Neural cell (in vitro differentiated cells): ENCODE results near the gene PDE4D. TPM values are rescaled to one million over a fixed set of nuclear protein-coding genes. Genes with fewer than 3 reads are reported as not detected.

Experiments used
- H2AFZ ChIP-seq: fragments of 200-600, 300-800 bp; sonication (generic), shearing (Covaris generic); 2 replicates; pipeline ENCODE4 v1.6.0; 2014; ENCODE audit warnings: low read depth, mild to moderate bottlenecking, antibody characterized with exemption, low read length, moderate library complexity
- H3F3A ChIP-seq: fragments of 200-600 bp; shearing (Covaris generic); 2 replicates; pipeline ENCODE4 v1.6.1; 2016; ENCODE audit warnings: mild to moderate bottlenecking, moderate library complexity, mixed read lengths, antibody characterized with exemption, low read length; ENCODE audit not compliant: insufficient read depth, poor library complexity, severe bottlenecking
- H3K27ac ChIP-seq: fragments of 200-600, 300-800 bp; sonication (generic), shearing (Covaris generic); 2 replicates; pipeline ENCODE4 v1.5.1; 2014; ENCODE audit warnings: mild to moderate bottlenecking, low read length, moderate library complexity
- H3K27me3 ChIP-seq: fragments of 300-800, 200-600 bp; sonication (generic), shearing (Covaris generic); 2 replicates; pipeline ENCODE4 v1.6.0; 2014; ENCODE audit warnings: mild to moderate bottlenecking, low read depth, low read length, moderate library complexity; ENCODE audit not compliant: insufficient read depth
- H3K36me3 ChIP-seq: fragments of 300-800, 200-600 bp; sonication (generic), shearing (Covaris generic); 2 replicates; pipeline ENCODE4 v1.5.1; 2014; ENCODE audit warnings: mild to moderate bottlenecking, antibody characterized with exemption, low read length, moderate library complexity; ENCODE audit not compliant: insufficient read depth
- H3K4me2 ChIP-seq: fragments of 300-800, 200-600 bp; sonication (generic), shearing (Covaris generic); 2 replicates; pipeline ENCODE4 v1.6.0; 2014; ENCODE audit warnings: mild to moderate bottlenecking, low read length
- H3K4me3 ChIP-seq: fragments of 300-800, 200-600 bp; sonication (generic), shearing (Covaris generic); 2 replicates; pipeline ENCODE4 v1.5.1; 2014; ENCODE audit warnings: mild to moderate bottlenecking, low read length, moderate library complexity
- H3K79me2 ChIP-seq: fragments of 200-600 bp; shearing (Covaris generic); replicated peaks from 2 replicates; pipeline ENCODE4 v1.6.0; 2014; ENCODE audit warnings: mild to moderate bottlenecking, low read length, moderate library complexity; ENCODE audit not compliant: insufficient read depth
- H3K9ac ChIP-seq: fragments of 300-800, 200-600 bp; sonication (generic), shearing (Covaris generic); 2 replicates; pipeline ENCODE4 v1.6.1; 2016; ENCODE audit warnings: mild to moderate bottlenecking, low read length, mixed read lengths
- H3K9me2 ChIP-seq: fragments of 200-600 bp; shearing (Covaris generic); 2 replicates; pipeline ENCODE4 v1.6.1; 2016; ENCODE audit warnings: mild to moderate bottlenecking, low read length, mixed read lengths; ENCODE audit not compliant: insufficient read depth
- H3K9me3 ChIP-seq: fragments of 200-600, 300-800 bp; sonication (generic), shearing (Covaris generic); 2 replicates; pipeline ENCODE4 v1.6.1; 2016; ENCODE audit warnings: mild to moderate bottlenecking, mixed run types, low read length, moderate library complexity, mixed read lengths
- H4K20me1 ChIP-seq: fragments of 200-600 bp; shearing (Covaris generic); 2 replicates; pipeline ENCODE4 v1.6.1; 2016; ENCODE audit warnings: mild to moderate bottlenecking, mixed run types; ENCODE audit not compliant: insufficient read depth
- CTCF ChIP-seq: fragments of 450-650 bp; IDR thresholded peaks from 2 replicates; pipeline ENCODE4 v1.5.1; 2014; ENCODE audit warnings: antibody characterized with exemption, mild to moderate bottlenecking, moderate library complexity; ENCODE audit not compliant: poor library complexity, severe bottlenecking
- EP300 ChIP-seq: fragments of 450-650 bp; conservative IDR thresholded peaks from 2 replicates; pipeline ENCODE4 v1.6.1; 2014; ENCODE audit warnings: antibody characterized with exemption, mild to moderate bottlenecking, moderate library complexity; ENCODE audit not compliant: poor library complexity, severe bottlenecking
- EZH2 ChIP-seq: fragments of 200-600, 300-800 bp; shearing (Covaris generic), sonication (generic); IDR thresholded peaks from 2 replicates; pipeline ENCODE4 v1.6.1; 2014; ENCODE audit warnings: antibody characterized with exemption, low read length, borderline replicate concordance, mild to moderate bottlenecking; ENCODE audit not compliant: insufficient read depth, poor library complexity, severe bottlenecking
- MXI1 ChIP-seq: fragments of 450-650 bp; conservative IDR thresholded peaks from 2 replicates; pipeline ENCODE4 v1.6.1; 2014; ENCODE audit warnings: antibody characterized with exemption, mild to moderate bottlenecking; ENCODE audit not compliant: poor library complexity, severe bottlenecking
- POLR2AphosphoS5 ChIP-seq: IDR thresholded peaks from 2 replicates; pipeline ENCODE4 v1.6.1; 2012
- RAD21 ChIP-seq: fragments of 450-650 bp; conservative IDR thresholded peaks from 2 replicates; pipeline ENCODE4 v1.6.1; 2014; ENCODE audit warnings: antibody characterized with exemption, mild to moderate bottlenecking, moderate library complexity
- REST ChIP-seq: IDR thresholded peaks from 2 replicates; pipeline ENCODE4 v1.6.1; 2012; ENCODE audit warnings: borderline replicate concordance
- SMC3 ChIP-seq: fragments of 450-650 bp; conservative IDR thresholded peaks from 2 replicates; pipeline ENCODE4 v1.6.1; 2014; ENCODE audit warnings: antibody characterized with exemption, mild to moderate bottlenecking, moderate library complexity; ENCODE audit not compliant: poor library complexity
- TAF1 ChIP-seq: IDR thresholded peaks from 2 replicates; pipeline ENCODE4 v1.6.1; 2012; ENCODE audit warnings: low read depth
- polyA plus RNA-seq: library from polyadenylated mRNA; depleted of rRNA; stranded (reverse); fragments of >200 nt; gene quantifications from 2 replicates; pipeline ENCODE4 v1.2.3, GENCODE V29; 2014

Gene PDE4D
- polyA plus RNA-seq, 1 donor from 2014 or later = 42.8 TPM

GRCh38 chr5:59418808-59419207, 474.7 kb downstream of the PDE4D start:
- H3F3A ChIP-seq = no peaks in the 10 kb centered on the region
- H2AFZ ChIP-seq = no peak overlapping the region
- no peaks in the 10 kb centered on the region for H3K9me2 ChIP-seq
- H3K9me3 ChIP-seq = no peaks in the 10 kb centered on the region
- H3K79me2 ChIP-seq = no peaks in the 10 kb centered on the region
- no peak overlapping the region for H3K9ac ChIP-seq
- H3K27ac ChIP-seq = no peak overlapping the region
- TF ChIP-seq EZH2 (no peak), SMC3 (no peak), EP300 (no peak), RAD21 (no peak), TAF1 (no peak), MXI1 (no peak), REST (no peak), CTCF (no peak)
- H3K4me3 ChIP-seq = no peak overlapping the region
- H3K27me3 ChIP-seq = no peaks in the 10 kb centered on the region
- H3K36me3 ChIP-seq = no peaks in the 10 kb centered on the region
- H3K4me2 ChIP-seq = no peak overlapping the region
- no peaks in the 10 kb centered on the region for H4K20me1 ChIP-seq

GRCh38 chr5:59416451-59416850, 477.1 kb downstream of the PDE4D start:
- no peak overlapping the region for H3K4me3 ChIP-seq
- H3K9me3 ChIP-seq = no peaks in the 10 kb centered on the region
- H3F3A ChIP-seq = no peaks in the 10 kb centered on the region
- H3K9me2 ChIP-seq = no peaks in the 10 kb centered on the region
- H3K36me3 ChIP-seq = no peaks in the 10 kb centered on the region
- H3K27ac ChIP-seq = no peak overlapping the region
- H3K4me2 ChIP-seq = no peak overlapping the region
- no peaks in the 10 kb centered on the region for H3K27me3 ChIP-seq
- TF ChIP-seq REST (no peak), CTCF (no peak), EZH2 (no peak), POLR2AphosphoS5 (no peak), TAF1 (no peak), SMC3 (no peak), EP300 (no peak), MXI1 (no peak)
- no peak overlapping the region for H2AFZ ChIP-seq
- H3K9ac ChIP-seq = no peak overlapping the region
- H3K79me2 ChIP-seq = no peaks in the 10 kb centered on the region
- no peaks in the 10 kb centered on the region for H4K20me1 ChIP-seq
